IMR-90 (cell line): Measurements from ENCODE around the gene CCNK. TPM values are rescaled to one million over a fixed set of nuclear protein-coding genes. Genes with fewer than 3 reads are reported as not detected.

Source experiments
- ATAC-seq: fragments of 200-7000 bp; cut with Tn5 transposase; 2 replicates; pipeline ENCODE4 v1.9.1; 2020; ENCODE audit warnings: low read depth, mild to moderate bottlenecking, moderate library complexity
- BruUV-seq: library from RNA; stranded (reverse); fragments of 400-500 nt; replicated peaks from 2 replicates; lab custom pipeline; 2021; lab: Mats Ljungman, UMichigan
- CTCF ChIA-PET: fragments of 300-600 bp; formaldehyde crosslinking; extraction: SDS; loops from one replicate; lab custom pipeline; 2021; ENCODE audit warnings: antibody characterized with exemption; lab: Yijun Ruan, JAX
- POLR2A ChIA-PET: fragments of 300-600 bp; sonication (Branson Sonifier 250); formaldehyde crosslinking; loops from one replicate; lab custom pipeline; 2022; ENCODE audit warnings: antibody characterized with exemption; ENCODE audit not compliant: unreplicated experiment; lab: Charles Lee
- DNase-seq: peaks from one replicate; pipeline ENCODE4 v3.0.0; 2013
- H2AFZ ChIP-seq: replicated peaks from 2 replicates; pipeline ENCODE3; 2013; ENCODE audit warnings: low read length, mild to moderate bottlenecking; ENCODE audit not compliant: poor library complexity
- H2AK5ac ChIP-seq: 2 replicates; pipeline ENCODE4 v1.6.1; 2013; ENCODE audit warnings: low read depth, low read length, inconsistent platforms
- H2AK9ac ChIP-seq: replicated peaks from 2 replicates; pipeline ENCODE3; 2013; ENCODE audit warnings: mild to moderate bottlenecking, low read depth, low read length, moderate library complexity; ENCODE audit not compliant: poor library complexity
- H2BK120ac ChIP-seq: 2 replicates; pipeline ENCODE4 v1.6.1; 2013; ENCODE audit warnings: low read depth, low read length, inconsistent platforms
- H2BK15ac ChIP-seq: 3 replicates; pipeline ENCODE4 v1.6.1; 2013; ENCODE audit warnings: low read depth, low read length, inconsistent platforms
- H2BK20ac ChIP-seq: 2 replicates; pipeline ENCODE4 v1.6.1; 2013; ENCODE audit warnings: low read depth, mild to moderate bottlenecking, inconsistent platforms, low read length, moderate library complexity
- H2BK5ac ChIP-seq: 2 replicates; pipeline ENCODE4 v1.6.1; 2013; ENCODE audit warnings: mild to moderate bottlenecking, low read depth, low read length, inconsistent platforms; ENCODE audit not compliant: poor library complexity, severe bottlenecking
- H3K14ac ChIP-seq: replicated peaks from 2 replicates; pipeline ENCODE4 v1.6.1; 2013; ENCODE audit warnings: low read depth, low read length, inconsistent platforms
- H3K18ac ChIP-seq: 2 replicates; pipeline ENCODE4 v1.6.1; 2013; ENCODE audit warnings: low read depth, low read length, control low read depth
- H3K23ac ChIP-seq: 2 replicates; pipeline ENCODE4 v1.6.1; 2013; ENCODE audit warnings: low read depth, low read length, inconsistent platforms
- H3K27ac ChIP-seq: 2 replicates; pipeline ENCODE4 v1.5.1; 2013; ENCODE audit warnings: mild to moderate bottlenecking, control low read depth, low read length; ENCODE audit not compliant: insufficient read depth
- H3K27me3 ChIP-seq: 2 replicates; pipeline ENCODE4 v1.6.1; 2013; ENCODE audit warnings: low read length; ENCODE audit not compliant: control insufficient read depth, insufficient read depth
- H3K36me3 ChIP-seq: 2 replicates; pipeline ENCODE4 v1.6.1; 2013; ENCODE audit warnings: low read length, mixed read lengths; ENCODE audit not compliant: control insufficient read depth, insufficient read depth
- H3K4ac ChIP-seq: 2 replicates; pipeline ENCODE4 v1.6.1; 2013; ENCODE audit warnings: low read depth, low read length, inconsistent platforms
- H3K4me1 ChIP-seq: 2 replicates; pipeline ENCODE4 v1.6.1; 2013; ENCODE audit warnings: low read length, mixed read lengths; ENCODE audit not compliant: control insufficient read depth, insufficient read depth
- H3K4me2 ChIP-seq: 2 replicates; pipeline ENCODE4 v1.6.1; 2013; ENCODE audit warnings: low read depth, mild to moderate bottlenecking, control low read depth, low read length, moderate library complexity
- H3K4me3 ChIP-seq: 2 replicates; pipeline ENCODE4 v1.5.1; 2013; ENCODE audit warnings: low read depth, mild to moderate bottlenecking, control low read depth, low read length, moderate library complexity; ENCODE audit not compliant: insufficient read depth
- H3K56ac ChIP-seq: 2 replicates; pipeline ENCODE4 v1.6.1; 2013; ENCODE audit warnings: low read length, inconsistent platforms; ENCODE audit not compliant: insufficient read depth; ENCODE audit errors: extremely low read depth
- H3K79me1 ChIP-seq, 2 experiments: 2 replicates each; pipeline ENCODE4 v1.6.1; 2013; ENCODE audit warnings: low read length in 2 of 2, inconsistent platforms in 1 of 2, low read depth in 1 of 2
- H3K9ac ChIP-seq: 2 replicates; pipeline ENCODE4 v1.6.1; 2013; ENCODE audit warnings: low read depth, low read length, control low read depth
- H3K9me1 ChIP-seq: 2 replicates; pipeline ENCODE4 v1.6.1; 2013; ENCODE audit warnings: low read length, inconsistent platforms; ENCODE audit not compliant: insufficient read depth
- H3K9me3 ChIP-seq: 2 replicates; pipeline ENCODE4 v1.6.1; 2013; ENCODE audit warnings: low read length; ENCODE audit not compliant: control insufficient read depth, insufficient read depth
- H4K20me1 ChIP-seq: 2 replicates; pipeline ENCODE4 v1.6.1; 2013; ENCODE audit warnings: low read length, inconsistent platforms; ENCODE audit not compliant: insufficient read depth
- H4K5ac ChIP-seq: 2 replicates; pipeline ENCODE4 v1.6.1; 2013; ENCODE audit warnings: mild to moderate bottlenecking, low read depth, low read length, control low read depth
- H4K8ac ChIP-seq, 2 experiments: 2 replicates each; pipeline ENCODE4 v1.6.1; 2013; ENCODE audit warnings: low read depth in 2 of 2, low read length in 2 of 2, control low read depth in 1 of 2, inconsistent platforms in 1 of 2
- H4K91ac ChIP-seq: 2 replicates; pipeline ENCODE4 v1.6.1; 2013; ENCODE audit warnings: low read depth, low read length, inconsistent platforms; ENCODE audit not compliant: insufficient read depth
- BHLHE40 ChIP-seq: fragments of 150-350 bp; IDR thresholded peaks from 2 replicates; pipeline ENCODE4 v1.6.1; 2016; ENCODE audit warnings: mild to moderate bottlenecking, low read depth, low read length
- CEBPB ChIP-seq: IDR thresholded peaks from 2 replicates; pipeline ENCODE4 v1.6.1; 2012; ENCODE audit warnings: low read depth, low read length, improper control_type of control experiment
- FOS ChIP-seq: fragments of 150-350 bp; IDR thresholded peaks from 2 replicates; pipeline ENCODE4 v1.6.1; 2016; ENCODE audit warnings: low read depth, low read length
- MAFK ChIP-seq: IDR thresholded peaks from 2 replicates; pipeline ENCODE4 v1.6.1; 2012; ENCODE audit warnings: low read depth, low read length, improper control_type of control experiment
- NFE2L2 ChIP-seq: fragments of 150-350 bp; IDR thresholded peaks from 2 replicates; pipeline ENCODE4 v1.6.1; 2016; ENCODE audit warnings: low read depth, mild to moderate bottlenecking, low read length
- POLR2A ChIP-seq: IDR thresholded peaks from 2 replicates; pipeline ENCODE4 v1.6.1; 2012; ENCODE audit warnings: mild to moderate bottlenecking, low read depth, low read length
- RAD21 ChIP-seq: IDR thresholded peaks from 2 replicates; pipeline ENCODE4 v1.6.1; 2012; ENCODE audit warnings: low read length, improper control_type of control experiment
- RFX5 ChIP-seq: IDR thresholded peaks from 2 replicates; pipeline ENCODE4 v1.8.0; 2012; ENCODE audit warnings: low read depth, mild to moderate bottlenecking, low read length, moderate library complexity
- SMC3 ChIP-seq: fragments of 150-350 bp; IDR thresholded peaks from 2 replicates; pipeline ENCODE4 v1.6.1; 2016; ENCODE audit warnings: low read depth, mild to moderate bottlenecking, antibody characterized with exemption, low read length, moderate library complexity
- WGBS, 2 experiments: methylation state at CpG; one replicate each; pipeline versions ENCODE4 v1.1.5 to v1.1.7; 2013; ENCODE audit warnings: missing lambda C conversion rate in 2 of 2; ENCODE audit not compliant: insufficient read length in 1 of 2; ENCODE audit errors: extremely low coverage in 2 of 2; 5-methylcytosine and 5-hydroxymethylcytosine counted together
- dilution Hi-C: fragments of 300-500 bp; cut with HindIII; formaldehyde crosslinking; loops from one replicate; pipeline ENCODE4 v1.14.3; 2018; ENCODE audit warnings: low sequenced_read_pairs; ENCODE audit not compliant: unreplicated experiment
- in situ Hi-C: fragments of 300-500 bp; cut with MboI; formaldehyde crosslinking; loops from 3 replicates; pipeline ENCODE4 v1.14.3; 2019; ENCODE audit warnings: low sequenced_read_pairs, inconsistent platforms, mixed read lengths
- intact Hi-C: fragments of 100-400 bp; cut with micrococcal nuclease; formaldehyde crosslinking; loops from 2 replicates; pipeline ENCODE4 v1.10.0; 2022
- polyA plus RNA-seq, 3 experiments: library from polyadenylated mRNA; depleted of rRNA; stranded (reverse); fragments of >200 nt; gene quantifications; 2 replicates each; pipeline ENCODE4 v1.2.3, GENCODE V29; 2012; ENCODE audit warnings: low replicate concordance in 1 of 3
- total RNA-seq: library from RNA; depleted of rRNA; stranded (reverse); fragments of >200 nt; gene quantifications from 2 replicates; pipeline ENCODE4 v1.2.3, GENCODE V29; 2012
- TF ChIP-seq, protein P1 (sequence below): fragments of 150-350 bp; IDR thresholded peaks from 2 replicates; pipeline ENCODE4 v1.6.1; 2017; ENCODE audit warnings: mild to moderate bottlenecking, antibody characterized with exemption, low read length, low read depth
- TF ChIP-seq, protein P2 (sequence below): conservative IDR thresholded peaks from 2 replicates; pipeline ENCODE4 v1.5.1; 2012; ENCODE audit warnings: mild to moderate bottlenecking, low read depth, low read length, improper control_type of control experiment

Gene CCNK
- total and polyA plus RNA-seq, 2 of the 4 experiments (the other 2 are of a cell fraction), result 18.8 to 38.3 TPM

DNA sequence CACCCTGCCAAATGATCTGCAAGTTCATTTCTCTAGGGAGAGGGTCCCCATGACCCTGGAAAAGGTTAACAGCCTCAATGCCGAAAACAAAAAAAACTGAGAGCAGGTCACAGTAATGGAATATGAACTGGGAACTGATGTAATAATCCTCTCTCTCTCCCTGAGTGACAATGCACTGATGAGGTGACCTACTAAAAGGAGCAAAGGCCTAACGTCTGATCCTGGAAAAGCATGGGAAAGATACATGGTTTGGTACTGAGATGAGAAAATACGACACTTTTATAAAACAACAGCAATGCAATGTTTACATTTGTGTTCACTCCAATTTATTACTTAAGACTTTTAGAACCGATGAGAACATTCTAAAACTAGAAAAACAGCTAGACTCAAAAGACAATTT is 28.2 kb upstream of the CCNK start:
- H2BK5ac ChIP-seq, result no peak overlapping the region
- intact Hi-C loops (no loop called here), dilution Hi-C loops (no loop called here), in situ Hi-C loops (no loop called here)
- WGBS, 2 experiments, result no CpG with 5 or more reads among the region's 4 CpGs
- H3K9ac ChIP-seq, result no peak overlapping the region
- DNase-seq, result no peak
- H3K27ac ChIP-seq, result no peak overlapping the region
- no peak overlapping the region for H3K4ac ChIP-seq
- H3K36me3 ChIP-seq, result peaks cover 17% of the 10 kb centered on the region
- peaks cover 6% of the 10 kb centered on the region for H3K9me1 ChIP-seq
- no peak overlapping the region for H2BK15ac ChIP-seq
- H3K56ac ChIP-seq, result no peak overlapping the region
- H3K4me3 ChIP-seq, result no peak overlapping the region
- no peak overlapping the region for H4K5ac ChIP-seq
- no peak overlapping the region for H4K91ac ChIP-seq
- peaks cover 11 to 22% of the 10 kb centered on the region in 2 experiments for H3K79me1 ChIP-seq
- H2BK120ac ChIP-seq, result no peak overlapping the region
- no peak overlapping the region for H2BK20ac ChIP-seq
- H4K8ac ChIP-seq, result no peak overlapping the region
- H2AK5ac ChIP-seq, result no peak overlapping the region
- TF ChIP-seq CEBPB (no peak), POLR2A (no peak), NFE2L2 (no peak), RAD21 (no peak), RFX5 (no peak), SMC3 (no peak), BHLHE40 (no peak), MAFK (no peak), FOS (no peak)
- TF ChIP-seq, protein P1, sequence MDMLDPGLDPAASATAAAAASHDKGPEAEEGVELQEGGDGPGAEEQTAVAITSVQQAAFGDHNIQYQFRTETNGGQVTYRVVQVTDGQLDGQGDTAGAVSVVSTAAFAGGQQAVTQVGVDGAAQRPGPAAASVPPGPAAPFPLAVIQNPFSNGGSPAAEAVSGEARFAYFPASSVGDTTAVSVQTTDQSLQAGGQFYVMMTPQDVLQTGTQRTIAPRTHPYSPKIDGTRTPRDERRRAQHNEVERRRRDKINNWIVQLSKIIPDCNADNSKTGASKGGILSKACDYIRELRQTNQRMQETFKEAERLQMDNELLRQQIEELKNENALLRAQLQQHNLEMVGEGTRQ, result no peak
- TF ChIP-seq, protein P2, sequence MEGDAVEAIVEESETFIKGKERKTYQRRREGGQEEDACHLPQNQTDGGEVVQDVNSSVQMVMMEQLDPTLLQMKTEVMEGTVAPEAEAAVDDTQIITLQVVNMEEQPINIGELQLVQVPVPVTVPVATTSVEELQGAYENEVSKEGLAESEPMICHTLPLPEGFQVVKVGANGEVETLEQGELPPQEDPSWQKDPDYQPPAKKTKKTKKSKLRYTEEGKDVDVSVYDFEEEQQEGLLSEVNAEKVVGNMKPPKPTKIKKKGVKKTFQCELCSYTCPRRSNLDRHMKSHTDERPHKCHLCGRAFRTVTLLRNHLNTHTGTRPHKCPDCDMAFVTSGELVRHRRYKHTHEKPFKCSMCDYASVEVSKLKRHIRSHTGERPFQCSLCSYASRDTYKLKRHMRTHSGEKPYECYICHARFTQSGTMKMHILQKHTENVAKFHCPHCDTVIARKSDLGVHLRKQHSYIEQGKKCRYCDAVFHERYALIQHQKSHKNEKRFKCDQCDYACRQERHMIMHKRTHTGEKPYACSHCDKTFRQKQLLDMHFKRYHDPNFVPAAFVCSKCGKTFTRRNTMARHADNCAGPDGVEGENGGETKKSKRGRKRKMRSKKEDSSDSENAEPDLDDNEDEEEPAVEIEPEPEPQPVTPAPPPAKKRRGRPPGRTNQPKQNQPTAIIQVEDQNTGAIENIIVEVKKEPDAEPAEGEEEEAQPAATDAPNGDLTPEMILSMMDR, result no peak
- no peak overlapping the region for H3K14ac ChIP-seq
- peak; percentile 36; the same call in 1 of the 2 replicates for ATAC-seq
- peaks cover 8% of the 10 kb centered on the region; the same call in 1 of the 2 replicates for H3K4me1 ChIP-seq
- ChIA-PET POLR2A (no interaction called here), CTCF (interaction anchor here (0.7 kb wide), 1 partner anchor 23 kb away, joined by 4 read pairs; no protein-coding TSS in a partner anchor)
- BruUV-seq, result no TSS peak
- no peaks in the 10 kb centered on the region for H3K9me3 ChIP-seq
- H3K18ac ChIP-seq, result no peak overlapping the region
- no peaks in the 10 kb centered on the region; the same call in 1 of the 2 replicates for H4K20me1 ChIP-seq
- H3K4me2 ChIP-seq, result no peak overlapping the region
- no peak overlapping the region for H2AFZ ChIP-seq
- H3K27me3 ChIP-seq, result no peaks in the 10 kb centered on the region
- no peak overlapping the region for H2AK9ac ChIP-seq
- H3K23ac ChIP-seq, result no peak overlapping the region
